H1 (cell line): ENCODE data around the gene SLC39A8. TPM values are rescaled to one million over a fixed set of nuclear protein-coding genes. Genes with fewer than 3 reads are reported as not detected.

Experiments used
- RNF2 ChIP-seq: fragments of 200-900, 300-1000 bp; sonication (generic); IDR thresholded peaks from 2 replicates; pipeline ENCODE4 v1.7.1; 2016; ENCODE audit warnings: borderline replicate concordance, low read depth, mild to moderate bottlenecking, antibody characterized with exemption, low read length; ENCODE audit not compliant: poor library complexity, severe bottlenecking; ENCODE audit errors: missing control alignments
- polyA plus RNA-seq, 7 experiments: library from polyadenylated mRNA; depleted of rRNA in 3 of 7; stranded (reverse) in 5 of 7; unstranded in 2 of 7; fragments of >200 nt in 5 of 7; fragments of 200-250 nt in 2 of 7; gene quantifications; 1 replicate in 5 of 7; 2 replicates in 1 of 7; 4 replicates in 1 of 7; pipeline versions ENCODE4 v1.2.1 to v1.2.3, GENCODE V29; 2011 to 2013; ENCODE audit warnings: missing spikeins in 2 of 7, mixed read lengths in 2 of 7
- total RNA-seq: library from RNA; stranded (reverse); fragmentation: NEBNext Ultra II Directional; extraction: Animal tissue kit (Norgen Biotek cat#: 25700); gene quantifications from 2 replicates; pipeline ENCODE4 v1.2.1, GENCODE V29; 2021

Gene SLC39A8
- total and polyA plus RNA-seq, 2 of the 8 experiments (the other 6 are each of a cell fraction or from before 2014, with no cell fraction given) = 6.4 to 38.7 TPM

- TF ChIP-seq RNF2 = no peak
These were observed 3.4 kb upstream of the SLC39A8 start (continued) for GRCh38 chr4:102348701-102349100.
